NB4 (cell line): ENCODE data around the gene ATG16L1.

Experiments used
- MAX ChIP-seq: IDR thresholded peaks from 2 replicates; pipeline ENCODE4 v1.6.1; 2011; ENCODE audit warnings: low read depth, low read length
- POLR2A ChIP-seq: IDR thresholded peaks from 2 replicates; pipeline ENCODE4 v1.6.1; 2011; ENCODE audit warnings: mild to moderate bottlenecking; ENCODE audit not compliant: insufficient read length; ENCODE audit errors: extremely low read depth
- TF ChIP-seq, protein P1 (sequence below): IDR thresholded peaks from one replicate; pipeline ENCODE4 v1.5.1; 2012; ENCODE audit warnings: low read depth, low read length

- TF ChIP-seq, protein P1, sequence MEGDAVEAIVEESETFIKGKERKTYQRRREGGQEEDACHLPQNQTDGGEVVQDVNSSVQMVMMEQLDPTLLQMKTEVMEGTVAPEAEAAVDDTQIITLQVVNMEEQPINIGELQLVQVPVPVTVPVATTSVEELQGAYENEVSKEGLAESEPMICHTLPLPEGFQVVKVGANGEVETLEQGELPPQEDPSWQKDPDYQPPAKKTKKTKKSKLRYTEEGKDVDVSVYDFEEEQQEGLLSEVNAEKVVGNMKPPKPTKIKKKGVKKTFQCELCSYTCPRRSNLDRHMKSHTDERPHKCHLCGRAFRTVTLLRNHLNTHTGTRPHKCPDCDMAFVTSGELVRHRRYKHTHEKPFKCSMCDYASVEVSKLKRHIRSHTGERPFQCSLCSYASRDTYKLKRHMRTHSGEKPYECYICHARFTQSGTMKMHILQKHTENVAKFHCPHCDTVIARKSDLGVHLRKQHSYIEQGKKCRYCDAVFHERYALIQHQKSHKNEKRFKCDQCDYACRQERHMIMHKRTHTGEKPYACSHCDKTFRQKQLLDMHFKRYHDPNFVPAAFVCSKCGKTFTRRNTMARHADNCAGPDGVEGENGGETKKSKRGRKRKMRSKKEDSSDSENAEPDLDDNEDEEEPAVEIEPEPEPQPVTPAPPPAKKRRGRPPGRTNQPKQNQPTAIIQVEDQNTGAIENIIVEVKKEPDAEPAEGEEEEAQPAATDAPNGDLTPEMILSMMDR: no peak
- TF ChIP-seq POLR2A (no peak), MAX (no peak)
Observed at GRCh38 chr2:233273120-233273519, 21.6 kb downstream of the ATG16L1 start.
